Measurements from ENCODE around the gene SLC47A1.
"Not testable (repeated sequence)": the region's sequence is repeated elsewhere in the genome, so short reads cannot be mapped to it uniquely, and the experiment has no call there.

SLC47A1 gene

DNA sequence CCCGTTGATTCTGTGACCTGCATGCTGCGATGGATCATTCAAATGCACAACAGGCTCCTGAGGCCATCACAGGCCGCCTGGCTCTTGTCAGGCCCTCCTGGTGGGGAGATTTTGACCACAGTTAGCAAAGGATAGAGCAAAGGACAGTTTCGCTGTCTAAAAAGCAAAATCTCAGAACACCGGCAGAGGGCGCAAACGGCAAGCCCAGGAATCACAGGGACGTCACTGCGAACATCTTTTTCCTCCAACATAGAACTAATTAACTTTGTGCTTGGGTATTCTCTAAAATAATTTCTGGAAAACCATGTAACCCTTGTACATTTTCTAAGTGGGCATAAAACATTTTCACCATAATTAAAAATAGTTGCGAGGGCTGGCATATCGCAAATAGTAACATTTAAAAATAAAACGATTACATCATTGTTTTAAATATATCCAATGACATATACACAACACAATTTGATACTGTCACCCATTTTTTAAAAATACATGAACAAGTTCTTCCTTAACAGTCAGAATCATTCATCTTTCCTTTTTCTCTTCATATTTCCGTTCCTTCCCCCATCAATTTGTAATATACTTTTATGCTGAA lies 19.7 kb upstream of the SLC47A1 start:
- Histone ChIP-seq H3K27ac (ENCODE audit: low read length) (no peak overlapping the region), H3K9me3 (ENCODE audit: insufficient read depth, low read length) (no peaks in the 10 kb centered on the region), H3K4me1 (ENCODE audit: low read length) (no peaks in the 10 kb centered on the region; the same call in 1 of the 2 replicates), H3K79me2 (ENCODE audit: low read length) (no peaks in the 10 kb centered on the region), H3K4me3 (ENCODE audit: low read length) (no peak overlapping the region), H2AFZ (ENCODE audit: low read depth, low read length) (no peak overlapping the region), H3K4me2 (ENCODE audit: low read length) (peak overlapping the region; percentile 30), H3K36me3 (replicated peaks; ENCODE audit: low read depth, low read length) (no peaks in the 10 kb centered on the region), H4K20me1 (ENCODE audit: insufficient read depth, low read length) (no peaks in the 10 kb centered on the region), H3K9ac (ENCODE audit: low read length) (no peak overlapping the region), H3K27me3 (ENCODE audit: low read depth, low read length) (no peaks in the 10 kb centered on the region)
- TF ChIP-seq EZH2phosphoT487 (IDR thresholded peaks at IDR 0.05; ENCODE audit: low read depth), result no peak
- TF ChIP-seq, protein P1, sequence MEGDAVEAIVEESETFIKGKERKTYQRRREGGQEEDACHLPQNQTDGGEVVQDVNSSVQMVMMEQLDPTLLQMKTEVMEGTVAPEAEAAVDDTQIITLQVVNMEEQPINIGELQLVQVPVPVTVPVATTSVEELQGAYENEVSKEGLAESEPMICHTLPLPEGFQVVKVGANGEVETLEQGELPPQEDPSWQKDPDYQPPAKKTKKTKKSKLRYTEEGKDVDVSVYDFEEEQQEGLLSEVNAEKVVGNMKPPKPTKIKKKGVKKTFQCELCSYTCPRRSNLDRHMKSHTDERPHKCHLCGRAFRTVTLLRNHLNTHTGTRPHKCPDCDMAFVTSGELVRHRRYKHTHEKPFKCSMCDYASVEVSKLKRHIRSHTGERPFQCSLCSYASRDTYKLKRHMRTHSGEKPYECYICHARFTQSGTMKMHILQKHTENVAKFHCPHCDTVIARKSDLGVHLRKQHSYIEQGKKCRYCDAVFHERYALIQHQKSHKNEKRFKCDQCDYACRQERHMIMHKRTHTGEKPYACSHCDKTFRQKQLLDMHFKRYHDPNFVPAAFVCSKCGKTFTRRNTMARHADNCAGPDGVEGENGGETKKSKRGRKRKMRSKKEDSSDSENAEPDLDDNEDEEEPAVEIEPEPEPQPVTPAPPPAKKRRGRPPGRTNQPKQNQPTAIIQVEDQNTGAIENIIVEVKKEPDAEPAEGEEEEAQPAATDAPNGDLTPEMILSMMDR (IDR thresholded peaks at IDR 0.05; ENCODE audit: low read depth, low read length), result peak; percentile 58

GRCh38 chr17:19517699-19518098 lies 16.0 kb upstream of the SLC47A1 start:
- H3K4me3 ChIP-seq (ENCODE audit: low read length), result no peak overlapping the region
- H3K79me2 ChIP-seq (ENCODE audit: low read length), result no peaks in the 10 kb centered on the region
- H3K4me1 ChIP-seq (ENCODE audit: low read length), result peaks cover 12% of the 10 kb centered on the region; the same call in 1 of the 2 replicates
- no peak overlapping the region for H3K4me2 ChIP-seq (ENCODE audit: low read length)
- H4K20me1 ChIP-seq (ENCODE audit: insufficient read depth, low read length), result no peaks in the 10 kb centered on the region
- no peaks in the 10 kb centered on the region for H3K27me3 ChIP-seq (ENCODE audit: low read depth, low read length)
- no peaks in the 10 kb centered on the region for H3K36me3 ChIP-seq (replicated peaks; ENCODE audit: low read depth, low read length)
- TF ChIP-seq, protein P1 (IDR thresholded peaks at IDR 0.05; ENCODE audit: low read depth, low read length), result no peak
- TF ChIP-seq EZH2phosphoT487 (IDR thresholded peaks at IDR 0.05; ENCODE audit: low read depth), result no peak
- no peak overlapping the region for H3K9ac ChIP-seq (ENCODE audit: low read length)
- no peak overlapping the region for H2AFZ ChIP-seq (ENCODE audit: low read depth, low read length)
- H3K9me3 ChIP-seq (ENCODE audit: insufficient read depth, low read length), result no peaks in the 10 kb centered on the region
- no peak overlapping the region for H3K27ac ChIP-seq (ENCODE audit: low read length)

DNA sequence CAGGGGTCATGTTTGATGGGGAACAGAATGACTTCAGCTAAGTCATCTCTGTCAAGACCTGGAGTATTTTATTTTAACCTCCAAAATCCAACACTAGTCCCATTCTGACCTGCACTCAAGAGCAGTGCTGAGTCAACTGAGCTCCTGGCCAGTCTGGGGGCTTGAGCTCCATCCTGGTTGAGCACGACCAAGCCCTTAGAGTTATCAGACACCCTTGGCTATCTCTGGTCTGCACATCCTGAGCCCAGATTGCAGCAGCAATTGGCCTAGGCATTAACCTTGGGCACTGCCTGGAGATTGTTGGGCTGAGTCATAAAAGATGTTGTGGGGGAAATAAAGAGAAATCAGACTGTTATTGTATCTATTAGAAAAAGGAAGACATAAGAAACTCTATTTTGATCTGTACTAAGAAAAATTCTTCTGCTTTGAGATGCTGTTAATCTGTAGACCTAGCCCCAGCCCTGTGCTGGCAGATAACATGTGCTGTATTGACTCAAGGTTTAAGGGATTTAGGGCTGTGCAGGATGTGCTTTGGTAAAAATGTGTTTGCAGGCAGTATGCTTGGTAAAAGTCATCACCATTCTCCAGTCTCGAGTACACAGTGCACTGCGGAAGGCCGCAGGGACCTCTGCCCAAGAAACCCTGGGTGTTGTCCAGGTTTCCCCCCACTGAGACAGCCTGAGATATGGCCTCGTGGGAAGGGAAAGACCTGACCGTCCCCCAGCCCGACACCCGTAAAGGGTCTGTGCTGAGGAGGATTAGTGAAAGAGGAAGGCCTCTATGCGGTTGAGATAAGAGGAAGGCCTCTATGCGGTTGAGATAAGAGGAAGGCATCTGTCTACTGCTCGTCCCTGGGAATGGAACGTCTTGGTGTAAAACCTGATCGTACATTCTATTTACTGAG lies 14.0 kb upstream of the SLC47A1 start:
- H3K79me2 ChIP-seq (ENCODE audit: low read length); H3K9ac ChIP-seq (ENCODE audit: low read length); H3K27me3 ChIP-seq (ENCODE audit: low read depth, low read length); H3K9me3 ChIP-seq (ENCODE audit: insufficient read depth, low read length); H4K20me1 ChIP-seq (ENCODE audit: insufficient read depth, low read length); H2AFZ ChIP-seq (ENCODE audit: low read depth, low read length); H3K27ac ChIP-seq (ENCODE audit: low read length); H3K4me3 ChIP-seq (ENCODE audit: low read length); H3K36me3 ChIP-seq (replicated peaks; ENCODE audit: low read depth, low read length): not testable (repeated sequence)
- H3K4me1 ChIP-seq (ENCODE audit: low read length), result peaks cover 12% of the 10 kb centered on the region; the same call in 1 of the 2 replicates
- H3K4me2 ChIP-seq (ENCODE audit: low read length), result peak overlapping the region; percentile 22

- Histone ChIP-seq H3K27ac (ENCODE audit: low read length) (no peak overlapping the region), H3K4me2 (ENCODE audit: low read length) (peak overlapping the region; percentile 22; the same call in 1 of the 2 replicates)
Measured at GRCh38 chr17:19520641-19521040, 13.0 kb upstream of the SLC47A1 start.

More at GRCh38 chr17:19520641-19521040, 13.0 kb upstream of the SLC47A1 start:
- Histone ChIP-seq H3K9ac (ENCODE audit: low read length) (no peak overlapping the region), H4K20me1 (ENCODE audit: insufficient read depth, low read length) (no peaks in the 10 kb centered on the region), H3K9me3 (ENCODE audit: insufficient read depth, low read length) (no peaks in the 10 kb centered on the region), H3K4me3 (ENCODE audit: low read length) (no peak overlapping the region), H3K79me2 (ENCODE audit: low read length) (no peaks in the 10 kb centered on the region), H3K4me1 (ENCODE audit: low read length) (peaks cover 12% of the 10 kb centered on the region; the same call in 1 of the 2 replicates), H2AFZ (ENCODE audit: low read depth, low read length) (no peak overlapping the region), H3K27me3 (ENCODE audit: low read depth, low read length) (no peaks in the 10 kb centered on the region), H3K36me3 (replicated peaks; ENCODE audit: low read depth, low read length) (no peaks in the 10 kb centered on the region)
- TF ChIP-seq, protein P1 (IDR thresholded peaks at IDR 0.05; ENCODE audit: low read depth, low read length), result no peak
- TF ChIP-seq EZH2phosphoT487 (IDR thresholded peaks at IDR 0.05; ENCODE audit: low read depth), result no peak
